ENCODE results near the gene C3. TPM values are rescaled to one million over a fixed set of nuclear protein-coding genes. Genes with fewer than 3 reads are reported as not detected.
A peak's percentile ranks its signal among the peaks of the same experiment; 100 is the strongest.

The C3 gene
- total and polyA plus RNA-seq, 2 of the 13 experiments (the other 11 are each of a cell fraction or from before 2014, with no cell fraction given): 1,455 to 6,272 TPM

DNA sequence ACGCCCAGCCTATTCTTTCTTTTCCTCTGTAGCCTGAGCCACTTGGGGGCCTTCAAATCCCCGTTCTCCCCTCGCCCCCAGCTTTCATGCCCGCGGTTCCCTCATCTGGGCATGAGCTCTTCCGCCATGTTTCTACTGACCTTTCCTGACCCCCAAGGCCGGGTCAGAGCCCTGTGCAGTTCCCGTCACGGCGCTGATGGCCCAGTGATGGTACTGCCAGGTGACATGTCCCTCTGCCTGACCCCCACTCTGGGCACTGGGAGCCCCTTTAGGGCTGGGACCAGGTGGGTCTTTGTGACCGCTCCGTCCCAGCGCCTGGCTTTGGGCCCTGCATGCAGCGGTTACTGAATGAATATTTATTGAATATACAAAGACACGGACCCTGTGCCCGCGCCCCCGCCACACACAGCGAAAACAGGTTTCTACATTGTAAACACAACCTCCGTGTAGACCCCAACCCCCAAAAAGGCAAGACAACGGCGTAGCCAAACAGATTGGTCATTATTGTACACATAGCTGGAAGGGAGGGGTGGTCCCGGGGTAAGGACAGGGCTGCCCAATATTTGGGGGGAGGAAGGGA is 9.2 kb upstream of the C3 start (continued):
- TF ChIP-seq AKNA (CRISPR knock-in tag; IDR thresholded peaks at IDR 0.05; ENCODE audit: borderline replicate concordance) (no peak), HNF4G (IDR thresholded peaks at IDR 0.05; ENCODE audit: borderline replicate concordance, low read depth, low read length) (no peak), HNF4G (CRISPR knock-in tag; IDR thresholded peaks at IDR 0.05; ENCODE audit: borderline replicate concordance, low read depth) (no peak; the same call in 1 of the 2 replicates), ZNF431 (CRISPR knock-in tag; IDR thresholded peaks at IDR 0.05; ENCODE audit: borderline replicate concordance, low read depth) (no peak), XBP1 (CRISPR knock-in tag; IDR thresholded peaks at IDR 0.05) (no peak), ZNF747 (CRISPR knock-in tag; IDR thresholded peaks at IDR 0.05; ENCODE audit: borderline replicate concordance) (no peak), NR2F6 (IDR thresholded peaks at IDR 0.05) (peak; percentile 82; the same call in 1 of the 2 replicates), NR2F6 (CRISPR knock-in tag; IDR thresholded peaks at IDR 0.05) (peak; percentile 77), ZNF101 (CRISPR knock-in tag; IDR thresholded peaks at IDR 0.05; ENCODE audit: borderline replicate concordance, low read depth) (no peak), FOXO1 (CRISPR knock-in tag; IDR thresholded peaks at IDR 0.05) (no peak), ZBTB2 (CRISPR knock-in tag; IDR thresholded peaks at IDR 0.05; ENCODE audit: low read depth) (no peak), ISL2 (CRISPR knock-in tag; IDR thresholded peaks at IDR 0.05) (no peak), NAIF1 (CRISPR knock-in tag; IDR thresholded peaks at IDR 0.05; ENCODE audit: borderline replicate concordance) (no peak), CEBPB (IDR thresholded peaks at IDR 0.05; ENCODE audit: borderline replicate concordance, low read depth, low read length) (no peak), AHR (CRISPR knock-in tag; IDR thresholded peaks at IDR 0.05) (no peak), KDM5A (IDR thresholded peaks at IDR 0.05; ENCODE audit: borderline replicate concordance, low read length) (0 out of 2 replicates have a peak, but pooled peaks have one; percentile 22), TEAD3 (CRISPR knock-in tag; optimal IDR thresholded peaks at IDR 0.05; ENCODE audit: borderline replicate concordance) (no peak), HNRNPLL (IDR thresholded peaks at IDR 0.05; ENCODE audit: low read depth, low read length, poor library complexity, severe bottlenecking) (no peak), HDAC1 (CRISPR knock-in tag; IDR thresholded peaks at IDR 0.05) (peak; percentile 32), ZMAT3 (CRISPR knock-in tag; conservative IDR thresholded peaks at IDR 0.05) (no peak)
- TF ChIP-seq, protein P1, sequence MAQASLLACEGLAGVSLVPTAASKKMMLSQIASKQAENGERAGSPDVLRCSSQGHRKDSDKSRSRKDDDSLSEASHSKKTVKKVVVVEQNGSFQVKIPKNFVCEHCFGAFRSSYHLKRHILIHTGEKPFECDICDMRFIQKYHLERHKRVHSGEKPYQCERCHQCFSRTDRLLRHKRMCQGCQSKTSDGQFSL (CRISPR knock-in tag; IDR thresholded peaks at IDR 0.05): no peak
- TF ChIP-seq, protein P2, sequence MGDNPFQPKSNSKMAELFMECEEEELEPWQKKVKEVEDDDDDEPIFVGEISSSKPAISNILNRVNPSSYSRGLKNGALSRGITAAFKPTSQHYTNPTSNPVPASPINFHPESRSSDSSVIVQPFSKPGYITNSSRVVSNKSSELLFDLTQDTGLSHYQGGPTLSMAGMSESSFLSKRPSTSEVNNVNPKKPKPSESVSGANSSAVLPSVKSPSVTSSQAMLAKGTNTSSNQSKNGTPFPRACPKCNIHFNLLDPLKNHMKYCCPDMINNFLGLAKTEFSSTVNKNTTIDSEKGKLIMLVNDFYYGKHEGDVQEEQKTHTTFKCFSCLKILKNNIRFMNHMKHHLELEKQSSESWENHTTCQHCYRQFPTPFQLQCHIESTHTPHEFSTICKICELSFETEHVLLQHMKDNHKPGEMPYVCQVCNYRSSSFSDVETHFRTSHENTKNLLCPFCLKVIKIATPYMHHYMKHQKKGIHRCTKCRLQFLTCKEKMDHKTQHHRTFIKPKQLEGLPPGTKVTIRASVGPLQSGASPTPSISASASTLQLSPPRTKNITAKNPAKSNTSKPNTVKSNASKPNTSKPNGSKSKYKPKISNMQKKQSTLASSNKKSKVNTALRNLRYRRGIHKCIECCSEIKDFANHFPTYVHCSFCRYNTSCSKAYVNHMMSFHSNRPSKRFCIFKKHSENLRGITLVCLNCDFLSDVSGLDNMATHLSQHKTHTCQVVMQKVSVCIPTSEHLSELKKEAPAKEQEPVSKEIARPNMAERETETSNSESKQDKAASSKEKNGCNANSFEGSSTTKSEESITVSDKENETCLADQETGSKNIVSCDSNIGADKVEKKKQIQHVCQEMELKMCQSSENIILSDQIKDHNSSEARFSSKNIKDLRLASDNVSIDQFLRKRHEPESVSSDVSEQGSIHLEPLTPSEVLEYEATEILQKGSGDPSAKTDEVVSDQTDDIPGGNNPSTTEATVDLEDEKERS (CRISPR knock-in tag; IDR thresholded peaks at IDR 0.05): 0 out of 2 replicates have a peak, but pooled peaks have one; percentile 39
